ENCODE data around the gene GEMIN7.

DNA sequence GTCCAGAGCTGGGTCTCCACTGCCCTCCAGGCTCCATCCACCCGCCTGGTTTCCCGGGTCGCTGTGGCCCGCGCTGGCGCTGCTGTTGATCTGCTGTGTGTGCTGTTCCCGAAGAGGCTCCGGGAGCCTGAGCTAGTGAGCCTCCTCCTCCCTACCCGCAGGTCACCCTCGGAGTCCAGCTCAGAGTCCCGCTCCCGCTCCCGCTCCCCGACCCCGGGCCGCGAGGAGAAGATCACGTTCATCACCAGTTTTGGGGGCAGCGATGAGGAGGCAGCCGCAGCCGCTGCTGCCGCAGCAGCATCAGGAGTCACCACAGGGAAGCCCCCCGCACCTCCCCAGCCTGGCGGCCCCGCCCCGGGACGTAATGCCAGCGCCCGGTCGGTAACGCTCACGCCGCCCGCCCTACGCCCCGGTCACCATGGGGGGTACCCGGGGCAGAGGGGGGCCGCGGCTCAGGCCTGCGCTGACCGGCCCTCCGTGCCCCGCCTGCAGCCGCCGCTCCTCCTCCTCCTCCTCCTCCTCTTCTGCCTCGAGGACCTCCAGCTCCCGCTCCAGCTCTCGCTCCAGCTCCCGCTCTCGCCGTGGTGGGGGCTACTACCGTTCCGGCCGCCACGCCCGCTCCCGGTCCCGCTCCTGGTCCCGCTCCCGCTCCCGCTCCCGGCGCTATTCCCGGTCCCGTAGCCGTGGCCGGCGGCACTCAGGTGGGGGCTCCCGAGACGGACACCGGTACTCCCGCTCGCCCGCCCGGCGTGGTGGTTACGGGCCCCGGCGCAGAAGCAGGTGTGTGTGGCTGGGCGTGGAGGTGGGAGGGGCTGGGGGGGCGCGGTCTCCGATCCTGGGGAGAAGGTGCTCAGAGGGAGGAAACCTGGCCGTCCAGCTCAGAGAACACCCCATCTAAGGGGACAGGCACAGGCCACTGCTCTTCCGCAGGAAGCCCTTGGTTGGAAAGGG, 14.9 kb upstream of the GEMIN7 start:
- TF ChIP-seq, protein P1, sequence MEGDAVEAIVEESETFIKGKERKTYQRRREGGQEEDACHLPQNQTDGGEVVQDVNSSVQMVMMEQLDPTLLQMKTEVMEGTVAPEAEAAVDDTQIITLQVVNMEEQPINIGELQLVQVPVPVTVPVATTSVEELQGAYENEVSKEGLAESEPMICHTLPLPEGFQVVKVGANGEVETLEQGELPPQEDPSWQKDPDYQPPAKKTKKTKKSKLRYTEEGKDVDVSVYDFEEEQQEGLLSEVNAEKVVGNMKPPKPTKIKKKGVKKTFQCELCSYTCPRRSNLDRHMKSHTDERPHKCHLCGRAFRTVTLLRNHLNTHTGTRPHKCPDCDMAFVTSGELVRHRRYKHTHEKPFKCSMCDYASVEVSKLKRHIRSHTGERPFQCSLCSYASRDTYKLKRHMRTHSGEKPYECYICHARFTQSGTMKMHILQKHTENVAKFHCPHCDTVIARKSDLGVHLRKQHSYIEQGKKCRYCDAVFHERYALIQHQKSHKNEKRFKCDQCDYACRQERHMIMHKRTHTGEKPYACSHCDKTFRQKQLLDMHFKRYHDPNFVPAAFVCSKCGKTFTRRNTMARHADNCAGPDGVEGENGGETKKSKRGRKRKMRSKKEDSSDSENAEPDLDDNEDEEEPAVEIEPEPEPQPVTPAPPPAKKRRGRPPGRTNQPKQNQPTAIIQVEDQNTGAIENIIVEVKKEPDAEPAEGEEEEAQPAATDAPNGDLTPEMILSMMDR (conservative IDR thresholded peaks at IDR 0.05) = no peak
- TF ChIP-seq ZFX (IDR thresholded peaks at IDR 0.05) = no peak
